ENCODE results near the gene SH3BP5L. TPM values are rescaled to one million over a fixed set of nuclear protein-coding genes. Genes with fewer than 3 reads are reported as not detected.

SH3BP5L gene
- total and polyA plus RNA-seq, 2 donors (not counting 1 experiment from before 2014, with no cell fraction given), result 19.2 to 36.5 TPM

DNA sequence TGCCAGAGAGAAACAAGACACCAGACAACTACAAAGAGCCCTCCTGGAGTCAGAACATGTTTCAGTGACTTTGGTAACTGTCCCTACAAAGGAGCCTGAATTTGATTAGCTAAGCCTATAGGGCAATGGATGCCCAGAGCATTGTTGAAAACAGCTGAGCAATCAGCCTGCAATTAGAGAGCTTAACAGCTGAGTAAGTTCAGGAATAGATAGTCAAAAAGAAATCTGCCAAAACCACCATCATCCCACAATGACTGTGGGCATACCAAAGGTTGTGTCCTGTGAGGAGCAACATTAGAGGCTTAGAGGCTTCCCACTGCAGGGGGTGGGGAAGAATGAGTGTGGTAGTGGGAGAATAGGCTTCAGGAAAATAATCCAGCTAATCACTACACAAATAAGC is 32.1 kb downstream of the SH3BP5L start:
- Mint-ChIP-seq H3K4me1 (peaks cover 54% of the 10 kb centered on the region), H3K27me3 (no peaks in the 10 kb centered on the region), H3K9me3 (ENCODE audit: insufficient read depth) (peaks cover 11% of the 10 kb centered on the region), H3K27ac (peak overlapping the region; percentile 97), H3K4me3 (no peak overlapping the region)
- intact Hi-C loops (cut with micrococcal nuclease), result no loop called here
- CTCF ChIA-PET, result interaction anchor here (0.6 to 6.5 kb wide), 3 partner anchors 13 to 172 kb away, joined by 3 to 74 read pairs (median 4); no protein-coding TSS in a partner anchor
- Histone ChIP-seq H2AFZ (ENCODE audit: insufficient read depth, low read depth, low read length, poor library complexity, severe bottlenecking) (peak overlapping the region; percentile 18), H3K27ac (ENCODE audit: low read length in 2 of 2) (peak overlapping the region; percentile 85 to 90), H3K4me3 (ENCODE audit: control extremely low read depth in 1 of 5, extremely low read depth in 1 of 5, insufficient read depth in 1 of 5, low read depth in 2 of 5, low read length in 4 of 5) (no peak overlapping the region), H3K27me3 (replicated peaks in 1 of 4; ENCODE audit: control extremely low read depth in 1 of 4, control insufficient read depth in 3 of 4, insufficient read depth in 4 of 4, low read length in 3 of 4) (no peaks in the 10 kb centered on the region), H3K4me1 (ENCODE audit: control insufficient read depth in 2 of 2, insufficient read depth in 2 of 2, low read length in 2 of 2) (peaks cover 48 to 55% of the 10 kb centered on the region in 2 donors), H3K9me3 (ENCODE audit: control extremely low read depth in 1 of 3, control insufficient read depth in 2 of 3, insufficient read depth in 1 of 3, low read length in 2 of 3) (peaks cover 4 to 26% (median 26%) of the 10 kb centered on the region in 3 donors), H4K20me1 (ENCODE audit: control insufficient read depth, insufficient read depth, low read length, poor library complexity, severe bottlenecking) (no peaks in the 10 kb centered on the region), H3K79me2 (ENCODE audit: control insufficient read depth, insufficient read depth, low read length) (no peaks in the 10 kb centered on the region), H3K36me3 (replicated peaks in 1 of 2; ENCODE audit: control extremely low read depth in 1 of 2, control insufficient read depth in 1 of 2, extremely low read depth in 1 of 2, insufficient read depth in 2 of 2, low read length in 1 of 2) (no peaks in the 10 kb centered on the region), H3K9ac (ENCODE audit: low read length) (peak overlapping the region; percentile 17), H3K4me2 (replicated peaks; ENCODE audit: low read depth, low read length, poor library complexity, severe bottlenecking) (peak overlapping the region; percentile 67)
- TF ChIP-seq CTCF (IDR thresholded peaks at IDR 0.05) (no peak), EZH2 (IDR thresholded peaks at IDR 0.05; ENCODE audit: borderline replicate concordance, insufficient read depth, low read depth, low read length, poor library complexity, severe bottlenecking) (no peak)
- POLR2A ChIA-PET, result interaction anchor here (1.7 kb wide), 1 partner anchor 12 kb away, joined by 13 read pairs; no protein-coding TSS in a partner anchor
- DNase-seq (no peak), ATAC-seq (ENCODE audit: low read depth) (no peak)

- WGBS (ENCODE audit: insufficient coverage), result 5% methylated on average over 4 of the region's 5 CpGs
- Histone ChIP-seq H2AFZ (ENCODE audit: insufficient read depth, low read depth, low read length, poor library complexity, severe bottlenecking) (peak overlapping the region; percentile 64), H3K27me3 (replicated peaks in 1 of 4; ENCODE audit: control extremely low read depth in 1 of 4, control insufficient read depth in 3 of 4, insufficient read depth in 4 of 4, low read length in 3 of 4) (no peaks in the 10 kb centered on the region), H3K79me2 (ENCODE audit: control insufficient read depth, insufficient read depth, low read length) (no peaks in the 10 kb centered on the region), H4K20me1 (ENCODE audit: control insufficient read depth, insufficient read depth, low read length, poor library complexity, severe bottlenecking) (no peaks in the 10 kb centered on the region), H3K4me2 (replicated peaks; ENCODE audit: low read depth, low read length, poor library complexity, severe bottlenecking) (peak overlapping the region; percentile 67), H3K9me3 (ENCODE audit: control extremely low read depth in 1 of 3, control insufficient read depth in 2 of 3, insufficient read depth in 1 of 3, low read length in 2 of 3) (peaks cover 4 to 26% (median 26%) of the 10 kb centered on the region in 3 donors), H3K4me1 (ENCODE audit: control insufficient read depth in 2 of 2, insufficient read depth in 2 of 2, low read length in 2 of 2) (peaks cover 48 to 57% of the 10 kb centered on the region in 2 donors), H3K9ac (ENCODE audit: low read length) (peak overlapping the region; percentile 22), H3K4me3 (ENCODE audit: control extremely low read depth in 1 of 5, extremely low read depth in 1 of 5, insufficient read depth in 1 of 5, low read depth in 2 of 5, low read length in 4 of 5) (peak overlapping the region in 1 of 5 experiments; percentile 16), H3K36me3 (replicated peaks in 1 of 2; ENCODE audit: control extremely low read depth in 1 of 2, control insufficient read depth in 1 of 2, extremely low read depth in 1 of 2, insufficient read depth in 2 of 2, low read length in 1 of 2) (no peaks in the 10 kb centered on the region), H3K27ac (ENCODE audit: low read length in 2 of 2) (peak overlapping the region; percentile 85 to 90)
- peaks cover 11% of the 10 kb centered on the region for H3K9me3 Mint-ChIP-seq (ENCODE audit: insufficient read depth)
- intact Hi-C loops (cut with micrococcal nuclease), result loop anchor here (1.0 kb wide), 1 partner anchor 12 kb away; no protein-coding TSS in a partner anchor
- H3K27ac Mint-ChIP-seq, result peak overlapping the region; percentile 97
- no peaks in the 10 kb centered on the region for H3K27me3 Mint-ChIP-seq
- no peak for TF ChIP-seq EZH2 (IDR thresholded peaks at IDR 0.05; ENCODE audit: borderline replicate concordance, insufficient read depth, low read depth, low read length, poor library complexity, severe bottlenecking)
- no peak for TF ChIP-seq CTCF (IDR thresholded peaks at IDR 0.05)
- peak overlapping the region; percentile 74 for H3K4me3 Mint-ChIP-seq
- DNase-seq (peak; percentile 64), ATAC-seq (ENCODE audit: low read depth) (peak; percentile 89)
- POLR2A ChIA-PET, result interaction anchor here (1.3 to 1.7 kb wide), 2 partner anchors 13 to 66 kb away, joined by 13 read pairs; partner anchors contain the start of gene ZNF692
- peaks cover 54% of the 10 kb centered on the region for H3K4me1 Mint-ChIP-seq
- CTCF ChIA-PET, result interaction anchor here (0.6 to 6.5 kb wide), 3 partner anchors 14 to 106 kb away, joined by 3 to 74 read pairs (median 3); no protein-coding TSS in a partner anchor
These were observed 33.4 kb downstream of the SH3BP5L start for GRCh38 chr1:248792342-248792741.

Measured in B cell (primary cell).